ENCODE results near the gene FOXI3.
"Not testable (repeated sequence)": the region's sequence is repeated elsewhere in the genome, so short reads cannot be mapped to it uniquely, and the experiment has no call there.

Gene FOXI3

DNA sequence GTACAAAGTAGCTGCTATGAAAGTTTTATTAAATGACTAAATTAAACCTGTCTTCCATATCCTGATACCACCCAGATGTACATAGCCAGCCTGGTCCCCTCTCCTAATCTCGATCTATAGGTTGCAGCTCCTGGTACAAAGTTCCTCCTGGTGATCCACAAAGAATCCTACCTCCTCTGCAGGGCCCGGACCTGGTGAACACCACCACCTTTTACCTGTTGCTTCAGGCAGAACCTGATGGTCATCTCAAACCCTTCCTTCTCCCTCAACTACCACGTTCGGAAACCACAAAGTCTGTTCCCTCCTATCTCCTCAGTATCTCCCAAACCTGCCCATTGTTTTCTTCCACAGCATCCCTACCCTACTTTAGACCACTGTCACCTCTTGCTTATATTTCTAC lies 15.5 kb downstream of the FOXI3 start:
- no peak for DNase-seq

DNA sequence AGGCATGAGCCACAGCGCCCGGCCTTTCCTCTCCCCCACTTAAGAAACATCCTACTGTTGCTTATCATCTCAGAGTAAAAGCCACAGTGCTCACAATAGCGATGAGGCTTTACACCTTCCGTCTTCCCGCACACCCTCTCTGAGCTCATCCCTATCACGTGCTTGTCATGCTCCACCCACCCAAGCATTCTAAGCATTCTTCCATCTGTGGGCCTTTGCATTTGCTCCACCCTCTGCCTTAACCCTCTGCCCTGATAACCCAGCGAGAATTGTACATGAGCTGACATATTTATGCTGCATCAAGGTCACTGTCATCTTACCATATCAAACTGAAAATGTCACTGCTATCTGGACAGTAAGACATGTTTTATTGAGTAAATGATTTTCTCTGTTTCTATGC lies 22.6 kb downstream of the FOXI3 start:
- DNase-seq, result no peak

DNA sequence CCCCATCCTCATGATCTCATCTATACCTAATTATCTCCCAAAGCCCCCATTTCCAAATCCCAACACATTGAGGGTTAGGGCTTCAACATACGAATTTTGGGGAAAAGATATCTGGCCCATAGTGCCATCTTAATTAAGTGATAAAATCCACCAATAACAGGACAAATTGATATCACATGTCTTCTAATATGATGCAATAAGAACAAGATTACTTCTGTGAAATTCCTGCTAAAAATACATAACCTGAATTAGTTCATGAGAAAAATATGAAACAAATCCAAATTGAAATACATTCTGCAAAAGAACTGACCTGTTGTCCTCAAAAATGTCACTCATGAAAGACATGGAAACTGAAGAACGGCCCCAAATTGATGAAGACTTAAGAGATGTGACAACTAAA lies 28.8 kb downstream of the FOXI3 start:
- no peak for DNase-seq

DNA sequence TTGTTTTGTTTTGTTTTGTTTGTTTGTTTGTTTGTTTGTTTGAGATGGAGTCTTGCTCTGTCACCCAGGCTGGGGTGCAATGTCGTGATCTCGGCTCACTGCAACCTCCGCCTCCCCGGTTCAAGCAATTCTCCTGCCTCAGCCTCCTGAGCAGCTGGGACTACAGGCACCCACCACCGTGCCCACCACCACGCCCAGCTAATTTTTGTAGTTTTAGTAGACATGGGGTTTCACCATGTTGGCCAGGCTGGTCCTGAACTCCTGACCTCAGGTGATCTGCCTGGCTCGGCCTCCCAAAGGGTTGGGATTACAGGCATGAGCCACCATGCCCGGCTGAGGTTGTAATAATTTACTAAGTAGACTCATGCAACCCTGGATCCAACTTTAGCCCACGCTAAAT lies 33.4 kb downstream of the FOXI3 start:
- DNase-seq, result not testable (repeated sequence)

GRCh38 chr2:88416016-88416663 lies 36.4 kb downstream of the FOXI3 start:
- DNase-seq, result peak; percentile 0

DNA sequence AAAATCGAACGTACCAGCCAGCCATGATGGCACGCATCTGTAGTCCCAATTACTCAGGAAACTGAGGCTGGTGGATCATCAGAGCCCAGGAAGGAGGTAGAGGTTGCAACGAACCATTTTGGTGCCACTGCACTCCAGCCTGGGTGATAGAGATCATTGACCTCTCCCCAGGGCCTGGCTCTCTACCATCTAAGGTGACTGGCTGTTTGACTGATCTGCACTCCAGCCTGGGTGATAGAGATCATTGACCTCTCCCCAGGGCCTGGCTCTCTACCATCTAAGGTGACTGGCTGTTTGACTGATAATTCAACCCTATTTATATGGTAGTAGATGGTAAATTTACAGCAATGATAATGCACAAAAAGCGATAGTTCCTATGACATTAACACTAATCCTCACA lies 43.6 kb downstream of the FOXI3 start:
- not testable (repeated sequence) for DNase-seq

DNA sequence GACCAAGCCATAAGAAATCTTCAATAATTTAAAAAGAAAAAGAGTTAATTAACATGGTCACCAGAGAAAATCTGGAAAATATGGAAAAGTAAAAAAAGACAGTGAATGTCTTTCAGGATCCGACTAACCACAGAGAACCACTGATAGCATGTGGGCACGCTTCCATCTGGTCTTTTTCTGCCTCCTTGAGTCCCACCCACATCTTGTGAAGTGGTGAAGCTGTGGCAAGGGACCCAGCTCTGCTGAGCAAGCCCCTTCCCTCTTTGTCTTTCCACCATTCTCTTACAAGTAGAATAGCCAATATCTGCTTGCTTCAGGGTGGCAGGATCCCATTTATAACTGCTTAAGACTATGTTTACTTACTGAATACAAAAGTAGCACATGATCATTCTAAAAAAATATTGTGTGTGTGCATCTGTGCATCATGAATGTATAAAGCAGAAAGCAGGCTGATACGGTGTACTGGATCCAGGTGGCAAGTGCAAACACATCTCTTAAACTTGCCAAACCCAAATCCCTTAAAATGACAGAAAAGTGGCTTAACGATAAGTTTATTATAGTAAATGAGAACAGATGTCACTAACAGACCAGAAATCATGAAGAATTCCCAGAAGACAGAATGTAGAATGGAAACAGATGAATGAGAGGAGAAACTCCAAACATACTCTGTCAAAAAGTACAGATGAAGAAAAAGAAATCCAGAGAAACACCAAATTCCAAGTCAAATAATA lies 52.3 kb downstream of the FOXI3 start:
- DNase-seq, result no peak

- no peak for DNase-seq
Measured at GRCh38 chr2:88398180-88398579, 54.3 kb downstream of the FOXI3 start.
